B cell (primary cell): Measurements from ENCODE around the gene SLC32A1. TPM values are rescaled to one million over a fixed set of nuclear protein-coding genes. Genes with fewer than 3 reads are reported as not detected.

Source experiments
- ATAC-seq: fragments of 200-7000 bp; cut with Tn5 transposase; one replicate; pipeline ENCODE4 v1.10.0; 2021; ENCODE audit warnings: low read depth, mild to moderate bottlenecking, moderate number of reproducible peaks, moderate library complexity
- CTCF ChIA-PET: fragments of 350-600 bp; sonication (Branson Sonifier 250); formaldehyde crosslinking; loops from one replicate; lab custom pipeline; 2021; ENCODE audit warnings: antibody characterized with exemption, inconsistent platforms; lab: Charles Lee
- POLR2A ChIA-PET: fragments of 350-600 bp; sonication (Branson Sonifier 250); formaldehyde crosslinking; loops from one replicate; lab custom pipeline; 2021; ENCODE audit warnings: antibody characterized with exemption; lab: Charles Lee
- DNase-seq: peaks from one replicate; pipeline ENCODE4 v3.0.0; 2013
- H2AFZ ChIP-seq: 2 replicates; pipeline ENCODE4 v1.6.1; 2012; ENCODE audit warnings: mild to moderate bottlenecking, low read depth, low read length; ENCODE audit not compliant: insufficient read depth, poor library complexity, severe bottlenecking
- H3K27ac ChIP-seq, 2 donors: 1 replicate in 1 of 2; 2 replicates in 1 of 2; pipeline ENCODE4 v1.5.1; 2012 to 2013; ENCODE audit warnings: low read length in 2 of 2, mild to moderate bottlenecking in 2 of 2, moderate library complexity in 1 of 2
- H3K27me3 ChIP-seq, 4 experiments: fragments of 200-600 bp in 1 of 4; sonication (generic) in 1 of 4; replicated peaks in 1 of 4; 1 replicate in 2 of 4; 2 replicates in 2 of 4; pipeline versions ENCODE4 v1.6.1 to v1.7.0; 2013 to 2016; ENCODE audit warnings: low read length in 3 of 4, mild to moderate bottlenecking in 2 of 4, mixed read lengths in 1 of 4, moderate library complexity in 1 of 4; ENCODE audit not compliant: insufficient read depth in 4 of 4, control insufficient read depth in 3 of 4; ENCODE audit errors: control extremely low read depth in 1 of 4
- H3K36me3 ChIP-seq, 2 experiments: replicated peaks in 1 of 2; 1 replicate in 1 of 2; 2 replicates in 1 of 2; pipeline versions ENCODE4 v1.6.1 to v1.7.1; 2013; ENCODE audit warnings: low read length in 1 of 2; ENCODE audit not compliant: insufficient read depth in 2 of 2, control insufficient read depth in 1 of 2; ENCODE audit errors: control extremely low read depth in 1 of 2, extremely low read depth in 1 of 2
- H3K4me1 ChIP-seq, 2 donors: fragments of 200-600 bp in 1 of 2; sonication (generic) in 1 of 2; 1 replicate in 1 of 2; 2 replicates in 1 of 2; pipeline versions ENCODE4 v1.5.1 to v1.6.1; 2013 to 2017; ENCODE audit warnings: low read length in 2 of 2; ENCODE audit not compliant: control insufficient read depth in 2 of 2, insufficient read depth in 2 of 2
- H3K4me2 ChIP-seq: replicated peaks from 2 replicates; pipeline ENCODE3; 2012; ENCODE audit warnings: mild to moderate bottlenecking, low read depth, low read length; ENCODE audit not compliant: poor library complexity, severe bottlenecking
- H3K4me3 ChIP-seq, 5 experiments: fragments of 200-600 bp in 1 of 5; sonication (generic) in 1 of 5; 1 replicate in 3 of 5; 2 replicates in 2 of 5; pipeline versions ENCODE4 v1.5.1 to v1.7.0; 2011 to 2016; ENCODE audit warnings: low read length in 4 of 5, mild to moderate bottlenecking in 4 of 5, low read depth in 2 of 5, control low read depth in 1 of 5, moderate library complexity in 1 of 5; ENCODE audit not compliant: insufficient read depth in 1 of 5; ENCODE audit errors: control extremely low read depth in 1 of 5, extremely low read depth in 1 of 5
- H3K79me2 ChIP-seq: fragments of 200-600 bp; sonication (generic); one replicate; pipeline ENCODE4 v1.6.0; 2016; ENCODE audit warnings: low read length; ENCODE audit not compliant: control insufficient read depth, insufficient read depth
- H3K9ac ChIP-seq: fragments of 200-600 bp; sonication (generic); 2 replicates; pipeline ENCODE4 v1.6.1; 2017; ENCODE audit warnings: mild to moderate bottlenecking, low read length, moderate library complexity
- H3K9me3 ChIP-seq, 3 donors: one replicate each; pipeline versions ENCODE4 v1.6.1 to v1.7.1; 2013; ENCODE audit warnings: low read length in 2 of 3; ENCODE audit not compliant: control insufficient read depth in 2 of 3, insufficient read depth in 1 of 3; ENCODE audit errors: control extremely low read depth in 1 of 3
- H4K20me1 ChIP-seq: 2 replicates; pipeline ENCODE4 v1.6.0; 2012; ENCODE audit warnings: mild to moderate bottlenecking, low read length; ENCODE audit not compliant: insufficient read depth, control insufficient read depth, poor library complexity, severe bottlenecking
- H3K27ac Mint-ChIP-seq: one replicate; pipeline ENCODE4 v1.8.0; 2021; ENCODE audit warnings: mixed read lengths
- H3K27me3 Mint-ChIP-seq: one replicate; pipeline ENCODE4 v1.8.0; 2021; ENCODE audit warnings: mixed read lengths
- H3K4me1 Mint-ChIP-seq: one replicate; pipeline ENCODE4 v1.8.0; 2021; ENCODE audit warnings: mixed read lengths
- H3K4me3 Mint-ChIP-seq: one replicate; pipeline ENCODE4 v1.8.0; 2021; ENCODE audit warnings: mixed read lengths
- H3K9me3 Mint-ChIP-seq: one replicate; pipeline ENCODE4 v1.8.0; 2022; ENCODE audit warnings: mixed read lengths; ENCODE audit not compliant: insufficient read depth
- EZH2 ChIP-seq: IDR thresholded peaks from 2 replicates; pipeline ENCODE4 v1.6.1; 2012; ENCODE audit warnings: borderline replicate concordance, low read depth, mild to moderate bottlenecking, moderate library complexity, low read length; ENCODE audit not compliant: insufficient read depth, poor library complexity, severe bottlenecking
- WGBS: methylation state at CpG from one replicate; pipeline ENCODE4 v1.1.5; 2013; ENCODE audit warnings: missing lambda C conversion rate; ENCODE audit not compliant: insufficient coverage; 5-methylcytosine and 5-hydroxymethylcytosine counted together
- intact Hi-C: fragments of 100-400 bp; cut with micrococcal nuclease; formaldehyde crosslinking; loops from one replicate; pipeline ENCODE4 v1.10.0; 2022
- polyA plus RNA-seq: library from polyadenylated mRNA; depleted of rRNA; stranded (reverse); fragments of >200 nt; gene quantifications from 2 replicates; pipeline ENCODE4 v1.2.3, GENCODE V29; 2012
- total RNA-seq, 2 donors: library from RNA; stranded (reverse); fragments of 120-200 nt in 1 of 2; gene quantifications; 1 replicate in 1 of 2; 2 replicates in 1 of 2; pipeline versions ENCODE4 v1.2.3 to v1.2.4, GENCODE V29; 2013 to 2022
- TF ChIP-seq, protein P1 (sequence below): fragments of 200-600 bp; IDR thresholded peaks from one replicate; pipeline ENCODE4 v1.8.0; 2022; ENCODE audit warnings: antibody characterized with exemption, mild to moderate bottlenecking

The SLC32A1 gene
- total and polyA plus RNA-seq, 2 donors (not counting 1 experiment from before 2014, with no cell fraction given) = not detected

- no peak overlapping the region for H2AFZ ChIP-seq
- no peak overlapping the region for H3K4me3 ChIP-seq
- 15% methylated on average over 46 of the region's 46 CpGs for WGBS
- H3K9me3 ChIP-seq = peaks cover 0 to 87% (median 21%) of the 10 kb centered on the region in 3 donors
- peaks cover 2% of the 10 kb centered on the region for H3K9me3 Mint-ChIP-seq
- H3K27me3 ChIP-seq = peaks cover 0 to 99% (median 86%) of the 10 kb centered on the region in 4 experiments
- DNase-seq (peak; percentile 59), ATAC-seq (no peak)
- TF ChIP-seq, protein P1, sequence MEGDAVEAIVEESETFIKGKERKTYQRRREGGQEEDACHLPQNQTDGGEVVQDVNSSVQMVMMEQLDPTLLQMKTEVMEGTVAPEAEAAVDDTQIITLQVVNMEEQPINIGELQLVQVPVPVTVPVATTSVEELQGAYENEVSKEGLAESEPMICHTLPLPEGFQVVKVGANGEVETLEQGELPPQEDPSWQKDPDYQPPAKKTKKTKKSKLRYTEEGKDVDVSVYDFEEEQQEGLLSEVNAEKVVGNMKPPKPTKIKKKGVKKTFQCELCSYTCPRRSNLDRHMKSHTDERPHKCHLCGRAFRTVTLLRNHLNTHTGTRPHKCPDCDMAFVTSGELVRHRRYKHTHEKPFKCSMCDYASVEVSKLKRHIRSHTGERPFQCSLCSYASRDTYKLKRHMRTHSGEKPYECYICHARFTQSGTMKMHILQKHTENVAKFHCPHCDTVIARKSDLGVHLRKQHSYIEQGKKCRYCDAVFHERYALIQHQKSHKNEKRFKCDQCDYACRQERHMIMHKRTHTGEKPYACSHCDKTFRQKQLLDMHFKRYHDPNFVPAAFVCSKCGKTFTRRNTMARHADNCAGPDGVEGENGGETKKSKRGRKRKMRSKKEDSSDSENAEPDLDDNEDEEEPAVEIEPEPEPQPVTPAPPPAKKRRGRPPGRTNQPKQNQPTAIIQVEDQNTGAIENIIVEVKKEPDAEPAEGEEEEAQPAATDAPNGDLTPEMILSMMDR = no peak
- peak; percentile 20 for TF ChIP-seq EZH2
- H3K79me2 ChIP-seq = no peaks in the 10 kb centered on the region
- ChIA-PET POLR2A (no interaction called here), CTCF (interaction anchor here (3.7 kb wide), 1 partner anchor 165 kb away, joined by 14 read pairs; no protein-coding TSS in a partner anchor)
- no peaks in the 10 kb centered on the region for H3K36me3 ChIP-seq
- peaks cover 75% of the 10 kb centered on the region for H3K4me1 Mint-ChIP-seq
- no peak overlapping the region for H3K27ac ChIP-seq
- peak overlapping the region; percentile 66 for H3K4me3 Mint-ChIP-seq
- peaks cover 92 to 98% of the 10 kb centered on the region in 2 donors for H3K4me1 ChIP-seq
- peak overlapping the region; percentile 43 for H3K4me2 ChIP-seq
- peak overlapping the region; percentile 75 for H3K27ac Mint-ChIP-seq
- peaks cover 80% of the 10 kb centered on the region for H3K27me3 Mint-ChIP-seq
- no peak overlapping the region for H3K9ac ChIP-seq
- intact Hi-C loops = loop anchor here (5.0 kb wide), 1 partner anchor 235 kb away; the partner anchor contains the start of gene DHX35
- no peaks in the 10 kb centered on the region for H4K20me1 ChIP-seq
Observed at GRCh38 chr20:38727607-38728190, 3.4 kb downstream of the SLC32A1 start.

- POLR2A ChIA-PET = no interaction called here
- Histone ChIP-seq H2AFZ (no peak overlapping the region), H3K9ac (no peak overlapping the region), H3K36me3 (no peaks in the 10 kb centered on the region), H3K4me3 (no peak overlapping the region), H3K4me1 (peaks cover 86 to 97% of the 10 kb centered on the region in 2 donors), H3K27me3 (peaks cover 0 to 99% (median 89%) of the 10 kb centered on the region in 4 experiments), H3K27ac (no peak overlapping the region), H3K79me2 (no peaks in the 10 kb centered on the region), H4K20me1 (no peaks in the 10 kb centered on the region), H3K4me2 (peak overlapping the region; percentile 43), H3K9me3 (peaks cover 0 to 83% (median 21%) of the 10 kb centered on the region in 3 donors)
- peak overlapping the region; percentile 66 for H3K4me3 Mint-ChIP-seq
- intact Hi-C loops = loop anchor here (5.0 kb wide), 1 partner anchor 234 kb away; the partner anchor contains the start of gene DHX35
- TF ChIP-seq EZH2 = peak; percentile 13
- TF ChIP-seq, protein P1 = no peak
- H3K27ac Mint-ChIP-seq = peak overlapping the region; percentile 75
- peaks cover 2% of the 10 kb centered on the region for H3K9me3 Mint-ChIP-seq
- WGBS = 9% methylated on average over 48 of the region's 56 CpGs
- peaks cover 80% of the 10 kb centered on the region for H3K27me3 Mint-ChIP-seq
- ATAC-seq (no peak), DNase-seq (no peak)
- CTCF ChIA-PET = interaction anchor here (1.2 to 3.7 kb wide), 4 partner anchors 19 to 164 kb away, joined by 3 to 14 read pairs (median 4); no protein-coding TSS in a partner anchor
- H3K4me1 Mint-ChIP-seq = peaks cover 70% of the 10 kb centered on the region
Observed at GRCh38 chr20:38728191-38728781, 4.0 kb downstream of the SLC32A1 start.
